Common myeloid progenitor, CD34-positive (primary cell): ENCODE measurements around the gene STEAP1.

Experiments used
- CTCF ChIA-PET: fragments of 350-600 bp; sonication (Branson Sonifier 250); formaldehyde crosslinking; loops from one replicate; lab custom pipeline; 2021; ENCODE audit warnings: antibody characterized with exemption; lab: Charles Lee
- POLR2A ChIA-PET: fragments of 350-600 bp; sonication (Branson Sonifier 250); formaldehyde crosslinking; loops from one replicate; lab custom pipeline; 2021; ENCODE audit warnings: antibody characterized with exemption; lab: Charles Lee
- DNase-seq, 3 donors: peaks; one replicate each; pipeline versions ENCODE4 v3.0.0 to v3.0.0-alpha.2; 2013
- H3K27ac ChIP-seq, 2 experiments: 1 replicate in 1 of 2; 2 replicates in 1 of 2; pipeline ENCODE4 v1.7.0; 2013; ENCODE audit warnings: inconsistent platforms in 2 of 2, low read length in 2 of 2, mild to moderate bottlenecking in 2 of 2, low read depth in 1 of 2, moderate library complexity in 1 of 2; ENCODE audit not compliant: severe bottlenecking in 2 of 2, insufficient read depth in 1 of 2, poor library complexity in 1 of 2
- H3K27me3 ChIP-seq, 5 experiments: replicated peaks in 2 of 5; 1 replicate in 3 of 5; 2 replicates in 2 of 5; pipeline versions ENCODE4 v1.6.1 to v1.7.0; 2013; ENCODE audit warnings: low read length in 4 of 5, mild to moderate bottlenecking in 2 of 5, moderate library complexity in 2 of 5, inconsistent platforms in 1 of 5; ENCODE audit not compliant: insufficient read depth in 5 of 5, control insufficient read depth in 4 of 5
- H3K36me3 ChIP-seq, 4 experiments: 1 replicate in 2 of 4; 2 replicates in 2 of 4; pipeline versions ENCODE4 v1.6.1 to v1.7.0; 2013; ENCODE audit warnings: low read length in 3 of 4, control low read depth in 1 of 4, mild to moderate bottlenecking in 1 of 4; ENCODE audit not compliant: control insufficient read depth in 4 of 4, insufficient read depth in 4 of 4
- H3K4me1 ChIP-seq, 4 experiments: 1 replicate in 3 of 4; 2 replicates in 1 of 4; pipeline versions ENCODE4 v1.6.1 to v1.7.1; 2013; ENCODE audit warnings: low read length in 3 of 4, mild to moderate bottlenecking in 3 of 4, control low read depth in 1 of 4, inconsistent platforms in 1 of 4, moderate library complexity in 1 of 4; ENCODE audit not compliant: control insufficient read depth in 4 of 4, insufficient read depth in 4 of 4; ENCODE audit errors: control extremely low read depth in 1 of 4
- H3K4me3 ChIP-seq, 7 experiments: 1 replicate in 4 of 7; 2 replicates in 3 of 7; pipeline versions ENCODE4 v1.5.1 to v1.7.0; 2013; ENCODE audit warnings: mild to moderate bottlenecking in 7 of 7, low read length in 6 of 7, moderate library complexity in 6 of 7, inconsistent platforms in 2 of 7, low read depth in 2 of 7, control low read depth in 1 of 7; ENCODE audit not compliant: insufficient read depth in 4 of 7, control insufficient read depth in 1 of 7; ENCODE audit errors: extremely low read depth in 1 of 7
- H3K9me3 ChIP-seq, 5 experiments: 1 replicate in 4 of 5; 2 replicates in 1 of 5; pipeline versions ENCODE4 v1.6.1 to v1.7.1; 2013; ENCODE audit warnings: low read length in 4 of 5, mild to moderate bottlenecking in 2 of 5, inconsistent platforms in 1 of 5, low read depth in 1 of 5, moderate library complexity in 1 of 5; ENCODE audit not compliant: control insufficient read depth in 4 of 5, insufficient read depth in 2 of 5; ENCODE audit errors: control extremely low read depth in 1 of 5
- WGBS: methylation state at CpG from one replicate; pipeline ENCODE4 v1.1.5; 2013; ENCODE audit not compliant: insufficient coverage; 5-methylcytosine and 5-hydroxymethylcytosine counted together

The STEAP1 gene

GRCh38 chr7:90163534-90163933 lies 9.3 kb downstream of the STEAP1 start:
- WGBS, result 100% methylated on average over 4 of the region's 5 CpGs
- H3K4me1 ChIP-seq, result no peaks in the 10 kb centered on the region
- no peak overlapping the region for H3K27ac ChIP-seq
- POLR2A ChIA-PET, result no interaction called here
- peaks cover 0 to 2% (median 0%) of the 10 kb centered on the region in 5 experiments for H3K27me3 ChIP-seq
- H3K9me3 ChIP-seq, result no peaks in the 10 kb centered on the region
- no peaks in the 10 kb centered on the region for H3K36me3 ChIP-seq
- DNase-seq, result no peak
- no peak overlapping the region for H3K4me3 ChIP-seq
- CTCF ChIA-PET, result no interaction called here

DNA sequence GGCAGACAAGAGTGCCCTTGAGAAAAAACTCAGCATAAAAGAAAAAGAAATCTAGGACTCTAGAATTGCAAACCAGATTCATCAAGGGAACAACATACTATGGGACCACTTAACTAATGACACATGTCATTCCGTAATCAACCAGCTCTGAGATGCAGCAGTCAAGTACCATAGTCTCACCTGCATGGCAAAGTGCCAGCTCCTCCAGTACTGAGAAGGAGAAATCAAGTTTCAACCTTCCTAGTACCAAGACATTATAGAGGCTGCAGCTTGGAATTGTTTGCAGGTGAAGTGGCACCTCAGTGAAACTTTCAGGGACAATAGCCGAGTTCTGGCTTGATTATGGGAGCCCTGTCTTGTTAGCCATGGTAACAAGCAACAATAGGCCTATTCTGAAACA lies 11.5 kb downstream of the STEAP1 start:
- H3K36me3 ChIP-seq, result no peaks in the 10 kb centered on the region
- peaks cover 0 to 2% (median 0%) of the 10 kb centered on the region in 5 experiments for H3K27me3 ChIP-seq
- DNase-seq, result no peak
- peaks cover 0 to 4% (median 0%) of the 10 kb centered on the region in 5 experiments for H3K9me3 ChIP-seq
- CTCF ChIA-PET, result interaction anchor here (1.4 kb wide), 1 partner anchor 82 kb away, joined by 3 read pairs; no protein-coding TSS in a partner anchor
- no peak overlapping the region for H3K4me3 ChIP-seq
- WGBS, result 100% methylated on average over 2 of the region's 2 CpGs
- no peaks in the 10 kb centered on the region for H3K4me1 ChIP-seq
- no peak overlapping the region for H3K27ac ChIP-seq
- POLR2A ChIA-PET, result no interaction called here

DNA sequence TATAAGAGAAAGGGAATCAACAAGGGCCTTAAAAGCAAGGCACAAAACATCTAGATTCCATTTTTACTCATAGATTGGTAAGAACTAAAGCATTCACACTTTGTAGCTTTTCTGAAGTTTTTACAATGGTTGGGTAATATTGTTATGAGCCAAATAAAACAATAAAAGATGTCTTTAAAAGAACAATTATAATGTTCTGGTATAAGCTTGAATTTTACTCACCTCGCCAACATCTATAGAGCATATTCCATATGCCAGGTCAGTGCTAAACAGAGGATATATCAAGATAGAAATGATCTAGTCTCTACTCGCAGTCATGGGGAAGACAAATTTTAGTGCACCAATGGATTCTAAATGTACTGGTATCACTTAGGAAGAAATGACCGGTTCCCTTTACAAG lies 11.9 kb downstream of the STEAP1 start:
- ChIA-PET CTCF (interaction anchor here (1.4 kb wide), 1 partner anchor 82 kb away, joined by 3 read pairs; no protein-coding TSS in a partner anchor), POLR2A (no interaction called here)
- no peaks in the 10 kb centered on the region for H3K36me3 ChIP-seq
- H3K27ac ChIP-seq, result no peak overlapping the region
- peaks cover 0 to 4% (median 0%) of the 10 kb centered on the region in 5 experiments for H3K9me3 ChIP-seq
- H3K4me1 ChIP-seq, result no peaks in the 10 kb centered on the region
- peaks cover 0 to 2% (median 0%) of the 10 kb centered on the region in 5 experiments for H3K27me3 ChIP-seq
- 73% methylated on average over 2 of the region's 3 CpGs for WGBS
- DNase-seq, result no peak
- H3K4me3 ChIP-seq, result no peak overlapping the region

GRCh38 chr7:90167361-90167760 lies 13.1 kb downstream of the STEAP1 start:
- no peaks in the 10 kb centered on the region for H3K36me3 ChIP-seq
- WGBS, result 90% methylated on average over 3 of the region's 4 CpGs
- no peak overlapping the region for H3K4me3 ChIP-seq
- H3K9me3 ChIP-seq, result peaks cover 0 to 4% (median 0%) of the 10 kb centered on the region in 5 experiments
- DNase-seq, result no peak
- ChIA-PET CTCF (interaction anchor here (1.0 to 1.3 kb wide), 2 partner anchors 13 to 93 kb away, joined by 4 read pairs; partner anchors contain the start of gene STEAP1), POLR2A (interaction anchor here (0.6 kb wide), 1 partner anchor 363 kb away, joined by 3 read pairs; no protein-coding TSS in a partner anchor)
- H3K4me1 ChIP-seq, result no peaks in the 10 kb centered on the region
- peaks cover 0 to 2% (median 0%) of the 10 kb centered on the region in 5 experiments for H3K27me3 ChIP-seq
- no peak overlapping the region for H3K27ac ChIP-seq

DNA sequence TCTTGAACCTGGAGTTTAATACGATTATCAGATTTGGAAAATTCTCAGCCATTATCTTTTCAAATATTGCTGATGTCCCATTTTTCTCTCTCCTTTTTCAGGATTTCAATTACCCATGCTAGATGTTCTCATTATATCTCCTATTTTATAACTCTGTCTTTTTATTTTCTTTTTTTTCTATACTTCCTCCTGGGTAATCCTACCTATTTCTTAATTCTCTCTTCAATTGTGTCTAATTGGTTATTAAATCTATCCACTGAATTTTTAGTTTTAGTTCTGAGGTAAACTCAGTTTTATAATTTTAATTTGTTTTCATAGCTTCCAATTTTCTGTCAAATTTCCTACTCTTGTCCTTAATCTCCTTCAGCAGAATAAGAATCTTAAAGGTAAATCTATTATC lies 15.6 kb downstream of the STEAP1 start:
- ChIA-PET CTCF (no interaction called here), POLR2A (no interaction called here)
- WGBS, result no CpG with 5 or more reads among the region's 1 CpG
- peaks cover 0 to 4% (median 0%) of the 10 kb centered on the region in 5 experiments for H3K9me3 ChIP-seq
- H3K36me3 ChIP-seq, result no peaks in the 10 kb centered on the region
- H3K4me1 ChIP-seq, result no peaks in the 10 kb centered on the region
- DNase-seq, result no peak
- H3K27ac ChIP-seq, result no peak overlapping the region
- H3K27me3 ChIP-seq, result peaks cover 0 to 2% (median 0%) of the 10 kb centered on the region in 5 experiments
- H3K4me3 ChIP-seq, result no peak overlapping the region

DNA sequence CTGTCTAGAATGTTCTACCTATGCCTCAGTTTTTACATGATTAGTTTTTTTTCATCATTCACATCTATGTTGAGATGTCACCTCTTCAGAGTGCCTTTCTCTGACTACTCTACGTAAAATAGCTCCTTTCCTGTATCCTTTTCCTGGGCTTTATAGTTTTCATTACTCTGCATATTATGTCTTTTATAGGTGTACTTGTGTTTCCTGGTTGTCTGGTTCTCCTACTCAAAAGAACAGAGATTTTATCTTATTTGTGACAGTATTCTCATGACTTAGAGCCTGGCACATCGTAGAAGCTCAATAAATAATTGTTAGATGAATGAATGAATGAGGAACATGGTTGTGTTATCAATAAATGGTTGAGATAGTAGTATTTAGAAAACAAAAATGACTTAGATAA lies 17.9 kb downstream of the STEAP1 start:
- peaks cover 0 to 11% (median 7%) of the 10 kb centered on the region in 5 experiments for H3K9me3 ChIP-seq
- H3K36me3 ChIP-seq, result no peaks in the 10 kb centered on the region
- 100% methylated on average over 1 of the region's 2 CpGs for WGBS
- no peaks in the 10 kb centered on the region for H3K4me1 ChIP-seq
- ChIA-PET POLR2A (no interaction called here), CTCF (interaction anchor here (1.6 kb wide), 1 partner anchor 18 kb away, joined by 4 read pairs; the partner anchor contains the start of gene STEAP1)
- no peak overlapping the region for H3K27ac ChIP-seq
- H3K4me3 ChIP-seq, result no peak overlapping the region
- H3K27me3 ChIP-seq, result no peaks in the 10 kb centered on the region
- no peak for DNase-seq

- 95% methylated on average over 6 of the region's 6 CpGs for WGBS
- Histone ChIP-seq H3K27ac (no peak overlapping the region), H3K4me3 (no peak overlapping the region), H3K9me3 (peaks cover 0 to 11% (median 7%) of the 10 kb centered on the region in 5 experiments), H3K27me3 (no peaks in the 10 kb centered on the region), H3K36me3 (no peaks in the 10 kb centered on the region), H3K4me1 (no peaks in the 10 kb centered on the region)
- POLR2A ChIA-PET, result no interaction called here
- CTCF ChIA-PET, result interaction anchor here (1.0 to 1.6 kb wide), 2 partner anchors 15 to 19 kb away, joined by 3 to 4 read pairs; partner anchors contain the start of gene STEAP1
- no peak for DNase-seq
Measured at GRCh38 chr7:90172624-90173023, 18.4 kb downstream of the STEAP1 start.
